H1 (cell line): ENCODE results near the gene SRPX2. TPM values are rescaled to one million over a fixed set of nuclear protein-coding genes. Genes with fewer than 3 reads are reported as not detected.

Source experiments
- CTCF ChIA-PET: fragments of 300-600 bp; sonication (Branson Sonifier 250); formaldehyde crosslinking; loops from one replicate; lab custom pipeline; 2021; ENCODE audit not compliant: partially characterized antibody; lab: Charles Lee
- POLR2A ChIA-PET: fragments of 300-600 bp; sonication (Branson Sonifier 250); formaldehyde crosslinking; loops from one replicate; lab custom pipeline; 2021; ENCODE audit warnings: inconsistent platforms; ENCODE audit not compliant: partially characterized antibody; lab: Charles Lee
- DNase-seq, 2 experiments: peaks; one replicate each; pipeline versions ENCODE4 v3.0.0 to v3.0.0-alpha.2; 2010 to 2022; ENCODE audit warnings: low spot score in 2 of 2, low read depth in 1 of 2, mixed read lengths in 1 of 2
- FAIRE-seq: peaks from 2 replicates; lab custom pipeline; 2011; peaks lifted over from hg19 to GRCh38; lab: Jason Lieb, UNC
- H2AFZ ChIP-seq: 2 replicates; pipeline ENCODE4 v1.8.1; 2012; ENCODE audit warnings: low read length, inconsistent platforms
- H2AK5ac ChIP-seq: 2 replicates; pipeline ENCODE4 v1.6.1; 2013; ENCODE audit warnings: low read depth, low read length
- H2BK120ac ChIP-seq: replicated peaks from 2 replicates; pipeline ENCODE3; 2013; ENCODE audit warnings: low read depth, low read length, inconsistent platforms
- H2BK12ac ChIP-seq: 2 replicates; pipeline ENCODE4 v1.6.1; 2013; ENCODE audit warnings: low read depth, low read length
- H2BK15ac ChIP-seq: 2 replicates; pipeline ENCODE4 v1.6.1; 2013; ENCODE audit warnings: low read length
- H2BK20ac ChIP-seq: 2 replicates; pipeline ENCODE4 v1.6.1; 2013; ENCODE audit warnings: low read length
- H2BK5ac ChIP-seq: 2 replicates; pipeline ENCODE4 v1.6.1; 2013; ENCODE audit warnings: low read depth, low read length
- H3K14ac ChIP-seq: 2 replicates; pipeline ENCODE4 v1.6.1; 2013; ENCODE audit warnings: inconsistent platforms; ENCODE audit not compliant: insufficient read length
- H3K18ac ChIP-seq: 2 replicates; pipeline ENCODE4 v1.6.1; 2013; ENCODE audit warnings: low read length; ENCODE audit errors: extremely low read depth
- H3K23ac ChIP-seq: 2 replicates; pipeline ENCODE4 v1.6.1; 2013; ENCODE audit warnings: inconsistent platforms; ENCODE audit not compliant: insufficient read length
- H3K23me2 ChIP-seq: 2 replicates; pipeline ENCODE4 v1.6.1; 2013; ENCODE audit warnings: low read depth, low read length
- H3K27ac ChIP-seq: 2 replicates; pipeline ENCODE4 v1.6.1; 2011; ENCODE audit warnings: low read depth, low read length, inconsistent platforms
- H3K27me3 ChIP-seq, 4 experiments: replicated peaks in 1 of 4; 1 replicate in 1 of 4; 2 replicates in 3 of 4; pipeline versions ENCODE4 v1.6.1 to v1.8.1; 2011 to 2013; ENCODE audit warnings: low read length in 3 of 4, mild to moderate bottlenecking in 3 of 4, inconsistent platforms in 2 of 4, mixed read lengths in 2 of 4, moderate library complexity in 1 of 4; ENCODE audit not compliant: control insufficient read depth in 3 of 4, insufficient read depth in 3 of 4; ENCODE audit errors: extremely low read depth in 1 of 4
- H3K36me3 ChIP-seq, 4 experiments: 2 replicates each; pipeline versions ENCODE4 v1.6.1 to v1.8.1; 2011 to 2013; ENCODE audit warnings: mild to moderate bottlenecking in 4 of 4, low read length in 3 of 4, moderate library complexity in 2 of 4, control low read depth in 1 of 4, inconsistent platforms in 1 of 4; ENCODE audit not compliant: insufficient read depth in 4 of 4, control insufficient read depth in 2 of 4
- H3K4ac ChIP-seq: replicated peaks from 2 replicates; pipeline ENCODE3; 2013; ENCODE audit warnings: low read length, low read depth, mixed read lengths, inconsistent platforms; ENCODE audit not compliant: insufficient read length
- H3K4me1 ChIP-seq, 4 experiments: replicated peaks in 1 of 4; 1 replicate in 1 of 4; 2 replicates in 3 of 4; pipeline versions ENCODE4 v1.6.1 to v1.8.1; 2011 to 2013; ENCODE audit warnings: low read length in 3 of 4, inconsistent platforms in 2 of 4, mixed read lengths in 1 of 4; ENCODE audit not compliant: insufficient read depth in 4 of 4, control insufficient read depth in 3 of 4
- H3K4me2 ChIP-seq, 2 experiments: 2 replicates each; pipeline versions ENCODE4 v1.6.1 to v1.8.1; 2011 to 2013; ENCODE audit warnings: low read depth in 2 of 2, low read length in 2 of 2, control low read depth in 1 of 2, inconsistent platforms in 1 of 2, mild to moderate bottlenecking in 1 of 2; ENCODE audit not compliant: insufficient read depth in 1 of 2
- H3K4me3 ChIP-seq, 4 experiments: fragments of 200-600, 300-600 bp in 1 of 4; sonication (generic), shearing (Covaris generic), sonication (Bioruptor Twin) in 1 of 4; 2 replicates each; pipeline versions ENCODE4 v1.5.1 to v1.8.1; 2011 to 2016; ENCODE audit warnings: low read length in 4 of 4, low read depth in 3 of 4, control low read depth in 2 of 4, inconsistent platforms in 2 of 4, mild to moderate bottlenecking in 2 of 4, mixed read lengths in 1 of 4, moderate library complexity in 1 of 4; ENCODE audit not compliant: insufficient read depth in 2 of 4; ENCODE audit errors: extremely low read depth in 1 of 4
- H3K56ac ChIP-seq: replicated peaks from 2 replicates; pipeline ENCODE3; 2013; ENCODE audit warnings: low read depth, mild to moderate bottlenecking, mixed read lengths, low read length, inconsistent platforms; ENCODE audit not compliant: insufficient read length
- H3K79me1 ChIP-seq: 2 replicates; pipeline ENCODE4 v1.6.1; 2013; ENCODE audit warnings: low read depth, low read length, control low read depth
- H3K79me2 ChIP-seq, 2 experiments: 2 replicates each; pipeline versions ENCODE4 v1.6.1 to v1.8.1; 2012 to 2013; ENCODE audit warnings: low read length in 2 of 2, mild to moderate bottlenecking in 2 of 2, inconsistent platforms in 1 of 2; ENCODE audit not compliant: insufficient read depth in 2 of 2, control insufficient read depth in 1 of 2
- H3K9ac ChIP-seq, 4 experiments: replicated peaks in 1 of 4; 1 replicate in 1 of 4; 2 replicates in 3 of 4; pipeline versions ENCODE4 v1.6.1 to v1.8.1; 2011 to 2013; ENCODE audit warnings: low read depth in 3 of 4, low read length in 3 of 4, control low read depth in 2 of 4, mild to moderate bottlenecking in 2 of 4, moderate library complexity in 2 of 4, inconsistent platforms in 1 of 4; ENCODE audit errors: extremely low read depth in 1 of 4
- H3K9me3 ChIP-seq, 2 experiments: 2 replicates each; pipeline versions ENCODE4 v1.6.1 to v1.8.1; 2012 to 2013; ENCODE audit warnings: mild to moderate bottlenecking in 2 of 2, moderate library complexity in 2 of 2, control low read depth in 1 of 2, inconsistent platforms in 1 of 2, low read depth in 1 of 2, low read length in 1 of 2, mixed read lengths in 1 of 2; ENCODE audit not compliant: insufficient read depth in 2 of 2
- H4K20me1 ChIP-seq, 2 experiments: replicated peaks in 1 of 2; 2 replicates each; pipeline versions ENCODE3 to v1.8.1; 2011 to 2013; ENCODE audit warnings: inconsistent platforms in 2 of 2, low read length in 2 of 2, mild to moderate bottlenecking in 1 of 2; ENCODE audit not compliant: insufficient read depth in 2 of 2, control insufficient read depth in 1 of 2
- H4K5ac ChIP-seq: 2 replicates; pipeline ENCODE4 v1.6.1; 2013; ENCODE audit warnings: low read length, low read depth, mixed read lengths, inconsistent platforms; ENCODE audit not compliant: insufficient read length
- H4K8ac ChIP-seq: 2 replicates; pipeline ENCODE4 v1.8.0; 2013; ENCODE audit warnings: mild to moderate bottlenecking, moderate library complexity, low read length, inconsistent platforms; ENCODE audit not compliant: insufficient read depth; ENCODE audit errors: extremely low read depth
- H4K91ac ChIP-seq: replicated peaks from 2 replicates; pipeline ENCODE3; 2013; ENCODE audit warnings: low read length, mixed read lengths, inconsistent platforms; ENCODE audit not compliant: insufficient read length
- ASH2L ChIP-seq: fragments of 200-600, 300-600 bp; sonication (generic); IDR thresholded peaks from one replicate; pipeline ENCODE4 v1.7.1; 2017; ENCODE audit warnings: low read length
- ATF2 ChIP-seq: IDR thresholded peaks from 2 replicates; pipeline ENCODE4 v1.6.1; 2012; ENCODE audit warnings: low read length, inconsistent platforms
- CEBPB ChIP-seq: IDR thresholded peaks from 2 replicates; pipeline ENCODE4 v1.6.1; 2012; ENCODE audit warnings: low read depth, low read length
- CREB1 ChIP-seq: IDR thresholded peaks from 2 replicates; pipeline ENCODE4 v1.6.1; 2012; ENCODE audit warnings: inconsistent platforms
- EZH2 ChIP-seq: fragments of 200-600 bp; sonication (generic); IDR thresholded peaks from 2 replicates; pipeline ENCODE4 v1.7.1; 2012; ENCODE audit warnings: low read depth, mild to moderate bottlenecking, moderate library complexity, low read length, inconsistent platforms; ENCODE audit not compliant: severe bottlenecking
- NANOG ChIP-seq: IDR thresholded peaks from 2 replicates; pipeline ENCODE4 v1.6.1; 2011; ENCODE audit warnings: low read length, low read depth, mild to moderate bottlenecking, inconsistent platforms; ENCODE audit not compliant: insufficient read depth, poor library complexity, severe bottlenecking
- SIN3A ChIP-seq, 2 experiments: IDR thresholded peaks in 1 of 2; conservative IDR thresholded peaks in 1 of 2; 2 replicates each; pipeline ENCODE4 v1.6.1; 2011 to 2012; ENCODE audit warnings: low read length in 2 of 2, improper control_type of control experiment in 1 of 2, low read depth in 1 of 2, mild to moderate bottlenecking in 1 of 2
- TAF1 ChIP-seq: IDR thresholded peaks from 2 replicates; pipeline ENCODE4 v1.6.1; 2011; ENCODE audit warnings: mild to moderate bottlenecking, low read depth, low read length
- TBP ChIP-seq: IDR thresholded peaks from 2 replicates; pipeline ENCODE4 v1.6.1; 2011; ENCODE audit warnings: low read depth, low read length, improper control_type of control experiment
- TEAD4 ChIP-seq: IDR thresholded peaks from 2 replicates; pipeline ENCODE4 v1.6.1; 2012; ENCODE audit warnings: low read depth, low read length, inconsistent platforms, mixed read lengths
- USF2 ChIP-seq: IDR thresholded peaks from 2 replicates; pipeline ENCODE4 v1.6.1; 2011; ENCODE audit warnings: low read length, improper control_type of control experiment
- ZNF274 ChIP-seq: IDR thresholded peaks from 2 replicates; pipeline ENCODE4 v1.7.0; 2012; ENCODE audit warnings: low read length, borderline replicate concordance; ENCODE audit errors: extremely low read depth
- WGBS, 2 experiments: shearing (Covaris generic) in 1 of 2; methylation state at CpG; one replicate each; pipeline versions ENCODE4 v1.1.6 to v1.1.7; 2013 to 2015; ENCODE audit warnings: low lambda C conversion rate in 2 of 2, mixed read lengths in 2 of 2, inconsistent platforms in 1 of 2, low coverage in 1 of 2, missing lambda C conversion rate in 1 of 2; ENCODE audit not compliant: insufficient replicate concordance in 2 of 2, insufficient coverage in 1 of 2, insufficient read length in 1 of 2; ENCODE audit errors: extremely low coverage in 1 of 2, missing lambda C conversion rate in 1 of 2; 5-methylcytosine and 5-hydroxymethylcytosine counted together
- polyA plus RNA-seq, 7 experiments: library from polyadenylated mRNA; depleted of rRNA in 3 of 7; stranded (reverse) in 5 of 7; unstranded in 2 of 7; fragments of >200 nt in 5 of 7; fragments of 200-250 nt in 2 of 7; gene quantifications; 1 replicate in 5 of 7; 2 replicates in 1 of 7; 4 replicates in 1 of 7; pipeline versions ENCODE4 v1.2.1 to v1.2.3, GENCODE V29; 2011 to 2013; ENCODE audit warnings: missing spikeins in 2 of 7, mixed read lengths in 2 of 7
- total RNA-seq: library from RNA; stranded (reverse); fragmentation: NEBNext Ultra II Directional; extraction: Animal tissue kit (Norgen Biotek cat#: 25700); gene quantifications from 2 replicates; pipeline ENCODE4 v1.2.1, GENCODE V29; 2021

The SRPX2 gene
- total and polyA plus RNA-seq, 2 of the 8 experiments (the other 6 are each of a cell fraction or from before 2014, with no cell fraction given): not detected

GRCh38 chrX:100650841-100651240 is 6.8 kb downstream of the SRPX2 start:
- WGBS, 2 experiments: no CpG with 5 or more reads among the region's 1 CpG
- Histone ChIP-seq H4K8ac (no peak overlapping the region), H3K36me3 (no peaks in the 10 kb centered on the region), H3K14ac (no peak overlapping the region), H3K18ac (no peak overlapping the region), H3K4me3 (no peak overlapping the region), H3K27ac (no peak overlapping the region), H3K4me1 (peaks cover 0 to 10% (median 4%) of the 10 kb centered on the region in 4 experiments; a peak in 3 of 7 replicates), H2BK15ac (no peak overlapping the region), H3K4me2 (no peak overlapping the region), H2BK5ac (no peak overlapping the region), H3K23ac (no peak overlapping the region), H2BK20ac (no peak overlapping the region), H2AFZ (no peak overlapping the region), H3K4ac (no peak overlapping the region), H3K23me2 (no peaks in the 10 kb centered on the region), H2BK12ac (no peak overlapping the region), H4K91ac (no peak overlapping the region), H3K56ac (no peak overlapping the region), H4K5ac (no peak overlapping the region), H2AK5ac (no peak overlapping the region), H3K79me1 (no peaks in the 10 kb centered on the region), H3K27me3 (no peaks in the 10 kb centered on the region), H2BK120ac (no peak overlapping the region), H3K9me3 (no peaks in the 10 kb centered on the region), H3K9ac (no peak overlapping the region), H3K79me2 (no peaks in the 10 kb centered on the region), H4K20me1 (no peaks in the 10 kb centered on the region)
- DNase-seq (no peak), FAIRE-seq (no peak)
- POLR2A ChIA-PET: interaction anchor here (3.2 kb wide), 1 partner anchor 14 kb away, joined by 14 read pairs; the partner anchor contains the start of gene TSPAN6
- CTCF ChIA-PET: interaction anchor here (1.0 to 1.3 kb wide), 2 partner anchors 34 to 203 kb away, joined by 3 to 4 read pairs; no protein-coding TSS in a partner anchor
- TF ChIP-seq USF2 (no peak), TBP (no peak), EZH2 (no peak), TAF1 (no peak), SIN3A (conservative IDR thresholded peaks at IDR 0.05 in 1 of 2, IDR thresholded peaks at IDR 0.05 in 1 of 2; ENCODE audit: low read depth in 1 of 2, low read length in 2 of 2) (no peak), CREB1 (no peak), ZNF274 (no peak), NANOG (no peak), ATF2 (no peak), ASH2L (no peak), TEAD4 (no peak), CEBPB (no peak)
